Measurements from ENCODE around the gene FGL2. TPM values are rescaled to one million over a fixed set of nuclear protein-coding genes. Genes with fewer than 3 reads are reported as not detected.
"Not testable (repeated sequence)": the region's sequence is repeated elsewhere in the genome, so short reads cannot be mapped to it uniquely, and the experiment has no call there.

The FGL2 gene
- total and polyA plus RNA-seq, 2 donors = 23.2 to 46.0 TPM

DNA sequence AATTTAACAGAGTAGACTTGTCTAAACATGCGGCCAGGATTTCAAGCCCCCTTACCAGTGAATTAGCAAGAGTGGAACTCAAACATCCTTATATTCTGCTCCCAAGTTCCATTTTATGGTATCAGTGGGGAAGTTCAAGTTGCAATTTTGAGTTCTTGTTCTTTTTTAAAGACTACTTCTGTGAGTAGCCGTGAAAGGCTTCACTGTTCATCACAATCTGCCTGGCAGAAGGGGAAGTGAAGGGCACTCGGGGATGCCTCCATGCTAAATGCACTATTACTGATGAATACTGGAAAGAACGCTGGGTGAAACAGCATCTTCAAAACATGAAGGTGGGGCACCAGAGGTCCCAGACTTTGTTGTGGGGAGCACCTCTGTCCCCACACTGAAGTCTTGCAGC lies 22.4 kb upstream of the FGL2 start:
- H3K27ac ChIP-seq (ENCODE audit: low read depth in 1 of 2, low read length in 1 of 2) = peak overlapping the region in 1 of 2 donors; percentile 61
- DNase-seq (ENCODE audit: low read depth in 6 of 9, low spot score in 9 of 9) = no peak
- H3K36me3 ChIP-seq (ENCODE audit: control insufficient read depth in 2 of 2, insufficient read depth in 2 of 2, low read length in 1 of 2) = no peaks in the 10 kb centered on the region
- no peaks in the 10 kb centered on the region for H3K9me3 ChIP-seq (ENCODE audit: control insufficient read depth in 2 of 2, insufficient read depth in 1 of 2, low read length in 1 of 2)
- peaks cover 11 to 32% of the 10 kb centered on the region in 2 donors for H3K4me1 ChIP-seq (ENCODE audit: control insufficient read depth in 2 of 2, insufficient read depth in 2 of 2, low read length in 2 of 2)
- no peaks in the 10 kb centered on the region for H3K27me3 ChIP-seq (ENCODE audit: control insufficient read depth in 2 of 2, insufficient read depth in 1 of 2, low read length in 1 of 2)
- 80% methylated on average over 4 of the region's 4 CpGs for WGBS
- no peak overlapping the region for H3K4me3 ChIP-seq (ENCODE audit: low read length in 2 of 2)

DNA sequence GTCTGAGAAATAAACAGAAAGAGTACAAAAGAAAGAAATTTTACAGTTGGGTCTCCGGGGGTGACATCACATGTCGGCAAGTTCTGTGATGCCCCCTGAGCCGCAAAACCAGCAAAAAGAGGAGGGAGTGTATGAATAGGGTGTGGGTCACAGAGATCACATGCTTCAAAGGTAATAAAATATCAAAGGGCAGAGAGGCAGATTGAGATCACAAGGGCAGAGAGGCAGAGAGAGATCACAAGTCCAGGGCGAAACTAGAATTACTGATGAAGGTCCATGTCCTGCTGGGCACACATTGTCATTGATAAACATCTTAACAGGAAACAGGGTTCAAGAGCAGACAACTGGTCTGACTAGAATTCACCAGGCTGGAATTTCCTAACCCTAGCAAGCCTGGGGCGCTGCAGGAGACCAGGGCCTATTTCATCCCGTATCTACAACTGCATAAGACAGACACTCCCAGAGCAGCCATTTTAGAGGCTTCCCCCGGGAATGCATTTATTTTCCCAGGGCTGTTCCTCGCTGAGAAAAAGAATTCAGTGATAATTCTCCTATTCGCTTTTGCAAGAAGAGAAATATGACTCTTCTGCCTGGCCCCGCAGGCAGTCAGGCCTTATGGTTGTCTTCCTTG lies 20.2 kb upstream of the FGL2 start:
- not testable (repeated sequence) for DNase-seq (ENCODE audit: low read depth in 6 of 9, low spot score in 9 of 9); H3K9me3 ChIP-seq (ENCODE audit: control insufficient read depth in 2 of 2, insufficient read depth in 1 of 2, low read length in 1 of 2)
- 88% methylated on average over 10 of the region's 10 CpGs for WGBS

DNA sequence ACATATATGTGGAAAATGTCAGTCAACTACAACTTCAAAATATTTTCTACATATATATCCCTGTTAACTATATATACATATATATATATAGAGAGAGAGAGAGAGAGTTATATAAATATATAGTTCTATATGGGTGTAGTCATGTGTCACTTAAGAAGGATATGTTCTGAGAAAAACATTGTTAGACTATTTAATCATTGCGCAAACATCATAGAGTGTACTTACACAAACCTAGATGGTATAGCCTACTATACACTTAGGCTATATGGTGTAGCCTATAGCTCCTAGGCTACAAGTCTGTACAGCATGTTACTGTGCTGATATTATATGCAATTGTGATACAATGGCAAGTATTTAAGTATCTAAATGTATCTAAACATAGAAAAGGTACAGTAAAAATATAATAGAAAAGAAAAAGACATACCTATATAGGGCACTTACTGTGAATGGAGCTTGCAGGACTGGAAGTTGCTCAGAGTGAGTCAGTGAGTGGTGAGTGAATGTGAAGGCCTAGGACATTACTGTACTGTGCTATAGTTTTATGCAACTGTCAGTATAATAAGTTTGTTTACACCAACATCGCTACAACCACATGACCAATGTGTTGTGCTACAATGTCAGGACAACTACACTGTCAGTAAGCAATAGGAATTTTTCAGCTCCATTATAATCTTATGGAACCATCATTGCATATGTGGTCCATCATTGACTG lies 18.0 kb upstream of the FGL2 start:
- Histone ChIP-seq H3K27ac (ENCODE audit: low read depth in 1 of 2, low read length in 1 of 2) (no peak overlapping the region), H3K9me3 (ENCODE audit: control insufficient read depth in 2 of 2, insufficient read depth in 1 of 2, low read length in 1 of 2) (no peaks in the 10 kb centered on the region), H3K4me3 (ENCODE audit: low read length in 2 of 2) (no peak overlapping the region), H3K27me3 (ENCODE audit: control insufficient read depth in 2 of 2, insufficient read depth in 1 of 2, low read length in 1 of 2) (no peaks in the 10 kb centered on the region), H3K4me1 (ENCODE audit: control insufficient read depth in 2 of 2, insufficient read depth in 2 of 2, low read length in 2 of 2) (peaks cover 2 to 12% of the 10 kb centered on the region in 2 donors), H3K36me3 (ENCODE audit: control insufficient read depth in 2 of 2, insufficient read depth in 2 of 2, low read length in 1 of 2) (no peaks in the 10 kb centered on the region)
- DNase-seq (ENCODE audit: low read depth in 6 of 9, low spot score in 9 of 9) = no peak
- 97% methylated on average over 2 of the region's 2 CpGs for WGBS

More for the DNA sequence above, 20.2 kb upstream of the FGL2 start:
- not testable (repeated sequence) for H3K4me3 ChIP-seq (ENCODE audit: low read length in 2 of 2); H3K27ac ChIP-seq (ENCODE audit: low read depth in 1 of 2, low read length in 1 of 2); H3K36me3 ChIP-seq (ENCODE audit: control insufficient read depth in 2 of 2, insufficient read depth in 2 of 2, low read length in 1 of 2); H3K27me3 ChIP-seq (ENCODE audit: control insufficient read depth in 2 of 2, insufficient read depth in 1 of 2, low read length in 1 of 2)
- H3K4me1 ChIP-seq (ENCODE audit: control insufficient read depth in 2 of 2, insufficient read depth in 2 of 2, low read length in 2 of 2) = peaks cover 11 to 32% of the 10 kb centered on the region in 2 donors

DNA sequence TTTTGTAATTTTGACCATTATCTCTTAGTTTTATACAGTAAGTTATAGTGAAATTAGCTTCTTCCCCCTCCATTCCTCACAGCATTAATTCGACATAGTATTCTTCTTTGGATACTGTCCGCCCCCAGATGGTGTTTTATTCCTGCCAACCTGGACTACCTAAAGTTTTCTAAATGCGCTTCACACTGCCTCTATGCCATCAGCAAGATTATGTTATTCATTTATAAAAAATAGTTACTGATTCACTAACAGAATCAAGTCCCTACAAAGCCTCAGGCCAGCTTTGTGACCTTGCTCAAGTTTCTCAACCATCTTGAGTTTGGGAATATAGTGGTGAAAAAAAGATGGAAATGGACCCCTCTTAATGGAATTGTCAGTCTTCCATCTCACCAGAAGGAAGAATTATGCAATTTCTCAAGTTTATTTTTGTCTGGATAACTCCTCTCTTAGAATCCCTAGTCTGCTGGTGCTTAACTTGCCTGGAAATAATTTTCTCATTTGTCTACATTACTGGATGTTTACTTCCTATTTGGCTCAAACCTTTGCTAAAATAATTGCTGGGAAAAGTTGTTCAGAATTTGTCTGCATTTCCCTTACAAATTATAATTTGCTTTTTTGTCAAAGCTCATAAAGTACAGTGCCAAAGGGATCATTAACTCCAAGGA lies 16.7 kb upstream of the FGL2 start:
- Histone ChIP-seq H3K27ac (ENCODE audit: low read depth in 1 of 2, low read length in 1 of 2) (no peak overlapping the region), H3K4me3 (ENCODE audit: low read length in 2 of 2) (no peak overlapping the region), H3K4me1 (ENCODE audit: control insufficient read depth in 2 of 2, insufficient read depth in 2 of 2, low read length in 2 of 2) (peaks cover 0 to under 1% of the 10 kb centered on the region in 2 donors), H3K36me3 (ENCODE audit: control insufficient read depth in 2 of 2, insufficient read depth in 2 of 2, low read length in 1 of 2) (no peaks in the 10 kb centered on the region), H3K27me3 (ENCODE audit: control insufficient read depth in 2 of 2, insufficient read depth in 1 of 2, low read length in 1 of 2) (no peaks in the 10 kb centered on the region), H3K9me3 (ENCODE audit: control insufficient read depth in 2 of 2, insufficient read depth in 1 of 2, low read length in 1 of 2) (no peaks in the 10 kb centered on the region)
- WGBS = 98% methylated on average over 3 of the region's 3 CpGs
- no peak for DNase-seq (ENCODE audit: low read depth in 6 of 9, low spot score in 9 of 9)

DNA sequence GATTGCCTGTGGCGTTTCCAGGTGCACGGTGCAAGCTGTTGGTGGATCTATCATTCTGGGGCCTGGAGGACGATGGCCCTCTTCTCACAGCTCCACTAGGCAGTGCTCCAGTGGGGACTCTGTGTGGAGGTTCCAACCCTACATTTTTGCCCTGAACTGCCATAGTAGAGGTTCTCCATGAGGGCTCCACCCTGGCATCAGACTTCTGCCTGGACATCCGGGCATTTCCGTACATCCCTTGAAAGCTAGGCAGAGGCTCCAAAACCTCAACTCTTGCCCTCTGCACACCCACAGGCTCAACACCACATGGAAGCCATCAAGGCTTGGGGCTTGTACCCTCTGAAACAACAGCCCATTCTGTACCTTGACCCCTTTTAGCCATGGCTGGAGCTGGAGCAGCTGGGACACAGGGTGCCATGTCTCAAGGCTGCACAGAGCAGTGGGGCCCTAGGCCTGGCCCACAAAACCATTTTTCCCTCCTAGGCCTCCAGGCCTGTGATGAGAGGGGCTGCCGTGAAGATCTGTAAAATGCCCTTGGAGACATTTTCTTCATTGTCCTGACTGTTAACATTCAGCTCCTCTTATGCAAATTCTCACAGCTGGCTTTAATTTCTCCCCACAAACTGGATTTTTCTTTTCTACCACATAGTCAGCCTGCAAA lies 10.0 kb upstream of the FGL2 start:
- H3K9me3 ChIP-seq (ENCODE audit: control insufficient read depth in 2 of 2, insufficient read depth in 1 of 2, low read length in 1 of 2) = peaks cover 4 to 15% of the 10 kb centered on the region in 2 donors
- no peak overlapping the region for H3K4me3 ChIP-seq (ENCODE audit: low read length in 2 of 2)
- no peak overlapping the region for H3K27ac ChIP-seq (ENCODE audit: low read depth in 1 of 2, low read length in 1 of 2)
- WGBS = 96% methylated on average over 6 of the region's 6 CpGs
- no peaks in the 10 kb centered on the region for H3K27me3 ChIP-seq (ENCODE audit: control insufficient read depth in 2 of 2, insufficient read depth in 1 of 2, low read length in 1 of 2)
- H3K36me3 ChIP-seq (ENCODE audit: control insufficient read depth in 2 of 2, insufficient read depth in 2 of 2, low read length in 1 of 2) = peaks cover 0 to 2% of the 10 kb centered on the region in 2 donors
- no peak for DNase-seq (ENCODE audit: low read depth in 6 of 9, low spot score in 9 of 9)
- H3K4me1 ChIP-seq (ENCODE audit: control insufficient read depth in 2 of 2, insufficient read depth in 2 of 2, low read length in 2 of 2) = no peaks in the 10 kb centered on the region

DNA sequence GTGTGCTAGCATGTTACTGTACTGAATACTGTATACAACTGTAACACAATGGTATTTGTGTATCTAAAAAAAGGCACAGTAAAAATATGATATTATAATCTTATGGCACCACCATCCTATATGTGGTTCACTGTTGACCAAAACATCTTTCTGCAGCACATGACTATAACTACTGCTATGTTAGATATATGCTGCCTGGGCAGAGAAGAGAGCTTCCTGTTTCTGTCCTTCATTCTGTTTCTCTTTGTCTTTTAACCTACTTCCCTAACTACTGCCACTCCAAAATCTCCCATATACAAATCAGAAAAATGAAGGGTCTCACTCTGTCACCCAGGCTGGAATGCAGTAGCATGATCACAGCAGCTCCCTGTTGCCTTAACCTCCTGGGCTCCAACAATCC lies 8.8 kb upstream of the FGL2 start:
- no peak for DNase-seq (ENCODE audit: low read depth in 6 of 9, low spot score in 9 of 9)
- Histone ChIP-seq H3K36me3 (ENCODE audit: control insufficient read depth in 2 of 2, insufficient read depth in 2 of 2, low read length in 1 of 2) (peaks cover 0 to 2% of the 10 kb centered on the region in 2 donors), H3K27ac (ENCODE audit: low read depth in 1 of 2, low read length in 1 of 2) (no peak overlapping the region), H3K4me3 (ENCODE audit: low read length in 2 of 2) (no peak overlapping the region), H3K27me3 (ENCODE audit: control insufficient read depth in 2 of 2, insufficient read depth in 1 of 2, low read length in 1 of 2) (no peaks in the 10 kb centered on the region), H3K4me1 (ENCODE audit: control insufficient read depth in 2 of 2, insufficient read depth in 2 of 2, low read length in 2 of 2) (no peaks in the 10 kb centered on the region), H3K9me3 (ENCODE audit: control insufficient read depth in 2 of 2, insufficient read depth in 1 of 2, low read length in 1 of 2) (peaks cover 4 to 15% of the 10 kb centered on the region in 2 donors)

DNA sequence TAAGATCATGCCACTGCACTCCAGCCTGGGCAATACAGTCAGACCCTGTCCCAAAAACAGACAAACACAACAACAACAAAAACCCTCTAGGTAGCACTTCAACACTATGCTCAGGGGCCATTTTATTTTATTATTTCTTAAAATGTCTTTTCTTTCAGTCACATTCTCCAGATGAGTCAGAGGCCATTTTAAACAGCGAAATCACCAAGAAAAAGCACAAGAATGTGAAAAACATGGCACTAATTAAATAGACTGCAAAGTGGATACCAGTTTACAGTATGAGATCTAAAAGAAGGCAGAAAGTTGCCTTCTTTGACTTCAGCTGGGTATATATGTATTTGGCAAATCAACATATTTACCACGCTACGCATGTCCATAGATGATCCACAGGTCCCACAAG lies 6.1 kb upstream of the FGL2 start:
- Histone ChIP-seq H3K36me3 (ENCODE audit: control insufficient read depth in 2 of 2, insufficient read depth in 2 of 2, low read length in 1 of 2) (peaks cover 0 to 2% of the 10 kb centered on the region in 2 donors), H3K9me3 (ENCODE audit: control insufficient read depth in 2 of 2, insufficient read depth in 1 of 2, low read length in 1 of 2) (peaks cover 4 to 15% of the 10 kb centered on the region in 2 donors), H3K27ac (ENCODE audit: low read depth in 1 of 2, low read length in 1 of 2) (no peak overlapping the region), H3K4me1 (ENCODE audit: control insufficient read depth in 2 of 2, insufficient read depth in 2 of 2, low read length in 2 of 2) (no peaks in the 10 kb centered on the region), H3K27me3 (ENCODE audit: control insufficient read depth in 2 of 2, insufficient read depth in 1 of 2, low read length in 1 of 2) (no peaks in the 10 kb centered on the region), H3K4me3 (ENCODE audit: low read length in 2 of 2) (no peak overlapping the region)
- DNase-seq (ENCODE audit: low read depth in 6 of 9, low spot score in 9 of 9) = no peak
- WGBS = 99% methylated on average over 3 of the region's 3 CpGs

DNA sequence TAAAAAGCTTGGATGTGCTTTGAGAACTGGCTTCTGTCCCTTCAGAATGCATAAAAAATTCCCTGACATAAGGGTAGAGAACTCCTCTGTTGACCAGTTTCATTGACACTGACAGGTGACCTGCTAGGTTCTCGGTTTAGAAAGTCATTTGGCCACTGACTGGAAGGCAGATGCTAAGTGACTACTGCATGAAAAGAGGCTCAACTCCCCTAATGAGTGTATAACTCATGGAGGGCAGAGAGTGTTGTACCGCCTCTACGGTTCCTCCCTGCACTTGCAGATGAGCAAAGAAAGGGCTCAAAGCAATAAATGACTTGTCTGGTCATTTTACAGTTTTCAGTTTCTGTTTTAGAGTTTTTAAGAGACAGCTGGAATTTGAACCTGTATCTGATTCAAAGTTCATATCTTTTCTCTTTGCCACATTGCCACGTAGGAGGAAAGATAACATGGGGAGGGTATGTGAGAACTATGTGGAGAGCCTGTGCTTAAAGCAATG lies 2.9 kb upstream of the FGL2 start:
- Histone ChIP-seq H3K9me3 (ENCODE audit: control insufficient read depth in 2 of 2, insufficient read depth in 1 of 2, low read length in 1 of 2) (no peaks in the 10 kb centered on the region), H3K27ac (ENCODE audit: low read depth in 1 of 2, low read length in 1 of 2) (no peak overlapping the region), H3K4me3 (ENCODE audit: low read length in 2 of 2) (no peak overlapping the region), H3K27me3 (ENCODE audit: control insufficient read depth in 2 of 2, insufficient read depth in 1 of 2, low read length in 1 of 2) (no peaks in the 10 kb centered on the region), H3K4me1 (ENCODE audit: control insufficient read depth in 2 of 2, insufficient read depth in 2 of 2, low read length in 2 of 2) (peaks cover 3 to 9% of the 10 kb centered on the region in 2 donors), H3K36me3 (ENCODE audit: control insufficient read depth in 2 of 2, insufficient read depth in 2 of 2, low read length in 1 of 2) (no peaks in the 10 kb centered on the region)
- 92% methylated on average over 4 of the region's 4 CpGs for WGBS
- no peak for DNase-seq (ENCODE audit: low read depth in 6 of 9, low spot score in 9 of 9)

Data from thymus (tissue), 11 donors.